SH-SY5Y (cell line): ENCODE results near the gene VSIG2.

ENCODE experiments used
- GATA2 ChIP-seq: IDR thresholded peaks from 2 replicates; pipeline ENCODE4 v1.6.1; 2011; ENCODE audit warnings: mild to moderate bottlenecking, low read depth, low read length
- GATA3 ChIP-seq: IDR thresholded peaks from 2 replicates; pipeline ENCODE4 v1.6.1; 2011; ENCODE audit warnings: low read depth, mild to moderate bottlenecking, low read length, moderate library complexity

DNA sequence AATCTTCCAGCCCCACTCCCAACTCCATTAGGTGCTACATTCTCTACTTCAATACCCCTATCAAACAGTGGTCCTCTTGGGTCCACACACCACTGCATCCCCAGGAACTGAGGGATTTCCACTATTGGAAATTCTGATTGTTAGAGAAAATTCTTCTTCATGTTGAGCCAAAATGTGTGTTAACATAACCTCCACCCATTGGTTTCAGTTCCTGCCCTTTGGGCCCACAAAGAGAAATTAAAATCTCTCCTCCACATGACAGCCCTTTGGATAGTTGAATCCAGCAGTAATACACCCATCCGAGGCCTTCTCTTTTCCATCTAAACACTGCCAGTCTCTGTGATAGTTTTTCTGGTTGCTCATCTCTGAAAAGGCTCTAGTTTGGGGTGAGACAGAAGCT, 2.1 kb downstream of the VSIG2 start:
- TF ChIP-seq GATA3 (no peak), GATA2 (no peak)
